Measurements from ENCODE around the gene INHBB. TPM values are rescaled to one million over a fixed set of nuclear protein-coding genes. Genes with fewer than 3 reads are reported as not detected.

Gene INHBB
- total and polyA plus RNA-seq, 9 of the 15 experiments (the other 6 are each of a cell fraction or from before 2014, with no cell fraction given): not detected

DNA sequence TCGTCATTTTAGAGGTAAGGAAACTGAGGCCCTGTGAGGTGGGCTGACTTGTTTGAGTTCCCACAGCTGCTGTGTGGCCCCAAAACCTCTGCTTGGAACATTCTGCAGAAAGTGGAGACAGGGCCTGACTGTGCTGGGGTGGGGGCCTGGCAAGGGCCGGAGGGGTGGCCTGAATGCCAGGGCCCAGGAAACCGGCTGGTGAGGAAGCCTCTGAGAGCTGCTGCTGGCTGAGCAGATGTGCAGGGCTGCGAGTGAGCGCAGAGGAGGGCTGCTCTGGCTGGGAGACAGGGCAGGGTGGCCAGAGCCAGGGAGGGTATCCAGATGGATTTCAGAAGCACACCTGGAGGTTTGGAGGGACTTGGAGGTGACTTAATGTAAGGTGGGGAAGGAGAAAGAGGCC is 29.9 kb upstream of the INHBB start:
- in situ Hi-C loops (cut with MboI) (loop anchor here (10.0 kb wide), 1 partner anchor 201 kb away; no protein-coding TSS in a partner anchor), intact Hi-C loops (cut with micrococcal nuclease) (loop anchor here (10.0 kb wide), 2 partner anchors 301 to 359 kb away; partner anchors contain the start of gene EPB41L5)
- no peaks in the 10 kb centered on the region for H3K79me2 ChIP-seq (ENCODE audit: control insufficient read depth, insufficient read depth, low read length)
- no peaks in the 10 kb centered on the region for H3K9me3 ChIP-seq (replicated peaks; ENCODE audit: control insufficient read depth, insufficient read depth, low read depth, low read length)
- no peak overlapping the region for H3K4me2 ChIP-seq (ENCODE audit: insufficient read depth, low read length)
- CTCF ChIA-PET (ENCODE audit: low intra/inter-chr PET ratio): no interaction called here
- H3K9me1 ChIP-seq (ENCODE audit: control insufficient read depth, insufficient read depth, low read length): peaks cover 4% of the 10 kb centered on the region
- H3K36me3 ChIP-seq (ENCODE audit: control insufficient read depth, insufficient read depth, low read length): no peaks in the 10 kb centered on the region
- H3K4me3 ChIP-seq: no peak overlapping the region
- no TSS peak for BruUV-seq (replicated peaks)
- peaks cover 51 to 80% of the 10 kb centered on the region in 2 experiments for H3K27me3 ChIP-seq (ENCODE audit: control insufficient read depth in 2 of 2, insufficient read depth in 2 of 2, low read length in 2 of 2)
- TF ChIP-seq ZNF165 (CRISPR knock-in tag; IDR thresholded peaks at IDR 0.05; ENCODE audit: borderline replicate concordance) (no peak), DACH1 (IDR thresholded peaks at IDR 0.05; ENCODE audit: partially characterized antibody) (no peak), ZNF24 (IDR thresholded peaks at IDR 0.05) (no peak), ILK (tag; IDR thresholded peaks at IDR 0.05; ENCODE audit: borderline replicate concordance, low read depth) (no peak)
- POLR2A ChIA-PET: interaction anchor here (1.5 kb wide), 1 partner anchor 10 kb away, joined by 3 read pairs; no protein-coding TSS in a partner anchor
- 10% methylated on average over 5 of the region's 5 CpGs for WGBS (ENCODE audit: insufficient coverage, low coverage, missing lambda C conversion rate)
- ATAC-seq: no peak
- H2AFZ ChIP-seq (ENCODE audit: low read depth, low read length): no peak overlapping the region
- DNase-seq (ENCODE audit: extremely low read depth in 1 of 4, low spot score in 3 of 4): no peak
- peaks cover 19% of the 10 kb centered on the region for H4K20me1 ChIP-seq (replicated peaks; ENCODE audit: control insufficient read depth, insufficient read depth, low read length)
- H3K27ac ChIP-seq (ENCODE audit: extremely low read depth, low read depth, low read length): no peak overlapping the region
- H3K9ac ChIP-seq (ENCODE audit: insufficient read depth in 1 of 2, low read depth in 2 of 2, low read length in 2 of 2): no peak overlapping the region
- no peak for FAIRE-seq
- peaks cover 0 to 6% of the 10 kb centered on the region in 2 experiments; a peak in 2 of 5 replicates for H3K4me1 ChIP-seq (replicated peaks in 1 of 2; ENCODE audit: control insufficient read depth in 2 of 2, insufficient read depth in 2 of 2, low read length in 2 of 2)

DNA sequence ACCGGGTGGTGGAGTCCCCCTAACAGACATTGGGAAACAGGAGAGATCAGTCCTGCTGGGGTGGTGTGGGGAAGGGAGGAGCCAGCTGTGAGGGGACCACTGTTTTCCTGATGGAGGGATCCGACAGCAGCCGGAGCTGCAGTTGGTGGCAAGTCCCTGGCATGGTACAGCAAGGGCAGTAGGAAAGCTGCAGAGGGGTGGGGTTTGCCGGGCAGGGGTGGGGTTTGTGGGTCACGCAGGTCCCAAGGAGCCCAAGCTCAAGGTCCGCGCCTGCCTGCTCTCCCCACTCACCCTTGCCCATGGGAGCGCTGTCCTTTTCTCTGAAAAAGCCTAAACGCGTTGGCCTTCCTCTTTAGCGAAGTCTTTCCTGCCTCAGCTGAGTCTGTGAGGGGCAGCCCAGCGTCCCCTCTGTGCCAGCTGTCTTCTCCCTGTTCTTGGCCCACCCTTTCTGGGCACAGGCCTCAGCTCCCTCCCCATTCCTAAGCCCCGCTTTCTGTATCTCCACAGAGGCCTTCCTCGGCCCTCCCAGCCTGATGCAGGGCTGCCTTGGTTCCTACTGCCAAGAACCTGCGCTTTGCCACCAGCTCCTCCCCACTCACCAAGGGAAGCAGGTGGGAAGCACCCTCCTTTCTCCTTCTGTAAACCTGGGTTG is 29.3 kb upstream of the INHBB start:
- Histone ChIP-seq H3K4me2 (ENCODE audit: insufficient read depth, low read length) (no peak overlapping the region), H3K9ac (ENCODE audit: insufficient read depth in 1 of 2, low read depth in 2 of 2, low read length in 2 of 2) (no peak overlapping the region), H2AFZ (ENCODE audit: low read depth, low read length) (no peak overlapping the region), H3K27ac (ENCODE audit: extremely low read depth, low read depth, low read length) (no peak overlapping the region), H3K9me1 (ENCODE audit: control insufficient read depth, insufficient read depth, low read length) (peaks cover 4% of the 10 kb centered on the region), H3K79me2 (ENCODE audit: control insufficient read depth, insufficient read depth, low read length) (no peaks in the 10 kb centered on the region), H3K9me3 (replicated peaks; ENCODE audit: control insufficient read depth, insufficient read depth, low read depth, low read length) (no peaks in the 10 kb centered on the region), H3K4me3 (no peak overlapping the region), H3K36me3 (ENCODE audit: control insufficient read depth, insufficient read depth, low read length) (no peaks in the 10 kb centered on the region), H3K27me3 (ENCODE audit: control insufficient read depth in 2 of 2, insufficient read depth in 2 of 2, low read length in 2 of 2) (peaks cover 51 to 80% of the 10 kb centered on the region in 2 experiments), H4K20me1 (replicated peaks; ENCODE audit: control insufficient read depth, insufficient read depth, low read length) (peaks cover 19% of the 10 kb centered on the region), H3K4me1 (replicated peaks in 1 of 2; ENCODE audit: control insufficient read depth in 2 of 2, insufficient read depth in 2 of 2, low read length in 2 of 2) (peaks cover 0 to 6% of the 10 kb centered on the region in 2 experiments; a peak in 2 of 5 replicates)
- CTCF ChIA-PET (ENCODE audit: low intra/inter-chr PET ratio): no interaction called here
- POLR2A ChIA-PET: interaction anchor here (0.5 to 1.5 kb wide), 4 partner anchors 9 to 528 kb away, joined by 3 read pairs; no protein-coding TSS in a partner anchor
- ATAC-seq (no peak), FAIRE-seq (no peak), DNase-seq (ENCODE audit: extremely low read depth in 1 of 4, low spot score in 3 of 4) (no peak)
- 4% methylated on average over 11 of the region's 15 CpGs for WGBS (ENCODE audit: insufficient coverage, low coverage, missing lambda C conversion rate)
- no TSS peak for BruUV-seq (replicated peaks)
- no peak for TF ChIP-seq HNRNPUL1 (IDR thresholded peaks at IDR 0.05; ENCODE audit: low read length)
- no peak for TF ChIP-seq DNMT1 (IDR thresholded peaks at IDR 0.05)
- TF ChIP-seq ZBTB17 (CRISPR knock-in tag; IDR thresholded peaks at IDR 0.05): no peak
- no peak for TF ChIP-seq ARID1B (IDR thresholded peaks at IDR 0.05)
- no peak for TF ChIP-seq TCFL5 (CRISPR knock-in tag; conservative IDR thresholded peaks at IDR 0.05)
- TF ChIP-seq EP400 (IDR thresholded peaks at IDR 0.05): no peak
- TF ChIP-seq NBN (IDR thresholded peaks at IDR 0.05; ENCODE audit: low read depth): no peak
- TF ChIP-seq ZNF212 (CRISPR knock-in tag; IDR thresholded peaks at IDR 0.05): no peak
- TF ChIP-seq ETV1 (tag; conservative IDR thresholded peaks at IDR 0.05; ENCODE audit: low read depth): no peak
- no peak for TF ChIP-seq GATA2 (CRISPR knock-in tag; IDR thresholded peaks at IDR 0.05)
- intact Hi-C loops (cut with micrococcal nuclease) (loop anchor here (10.0 kb wide), 2 partner anchors 302 to 358 kb away; partner anchors contain the start of gene EPB41L5), in situ Hi-C loops (cut with MboI) (loop anchor here (10.0 kb wide), 1 partner anchor 202 kb away; no protein-coding TSS in a partner anchor)

Data from K562 (cell line).